Omental fat pad (tissue), 4 donors: Measurements from ENCODE around the gene GTPBP3. TPM values are rescaled to one million over a fixed set of nuclear protein-coding genes. Genes with fewer than 3 reads are reported as not detected.

Experiments
- ATAC-seq: fragments of 150-250 bp; one replicate; pipeline ENCODE4 v1.9.1; 2016; ENCODE audit warnings: mild to moderate bottlenecking, moderate library complexity; ENCODE audit not compliant: low FRiP score
- DNase-seq: peaks from one replicate; pipeline ENCODE4 v3.0.0-alpha.2; 2019; ENCODE audit warnings: low spot score
- total RNA-seq, 4 donors: library from RNA; depleted of rRNA; stranded (reverse); fragments of >200 nt; gene quantifications; one replicate each; pipeline ENCODE4 v1.1.0, GENCODE V29; 2016
- TF ChIP-seq, protein P1 (sequence below), 3 donors: fragments of 450-650 bp; IDR thresholded peaks; one replicate each; pipeline ENCODE4 v1.5.1; 2016 to 2017; ENCODE audit warnings: antibody characterized with exemption in 3 of 3, mild to moderate bottlenecking in 3 of 3, moderate library complexity in 2 of 3

GTPBP3 gene
- total RNA-seq, 4 donors from 2014 or later: 7.2 to 36.4 (median 12.0) TPM

DNA sequence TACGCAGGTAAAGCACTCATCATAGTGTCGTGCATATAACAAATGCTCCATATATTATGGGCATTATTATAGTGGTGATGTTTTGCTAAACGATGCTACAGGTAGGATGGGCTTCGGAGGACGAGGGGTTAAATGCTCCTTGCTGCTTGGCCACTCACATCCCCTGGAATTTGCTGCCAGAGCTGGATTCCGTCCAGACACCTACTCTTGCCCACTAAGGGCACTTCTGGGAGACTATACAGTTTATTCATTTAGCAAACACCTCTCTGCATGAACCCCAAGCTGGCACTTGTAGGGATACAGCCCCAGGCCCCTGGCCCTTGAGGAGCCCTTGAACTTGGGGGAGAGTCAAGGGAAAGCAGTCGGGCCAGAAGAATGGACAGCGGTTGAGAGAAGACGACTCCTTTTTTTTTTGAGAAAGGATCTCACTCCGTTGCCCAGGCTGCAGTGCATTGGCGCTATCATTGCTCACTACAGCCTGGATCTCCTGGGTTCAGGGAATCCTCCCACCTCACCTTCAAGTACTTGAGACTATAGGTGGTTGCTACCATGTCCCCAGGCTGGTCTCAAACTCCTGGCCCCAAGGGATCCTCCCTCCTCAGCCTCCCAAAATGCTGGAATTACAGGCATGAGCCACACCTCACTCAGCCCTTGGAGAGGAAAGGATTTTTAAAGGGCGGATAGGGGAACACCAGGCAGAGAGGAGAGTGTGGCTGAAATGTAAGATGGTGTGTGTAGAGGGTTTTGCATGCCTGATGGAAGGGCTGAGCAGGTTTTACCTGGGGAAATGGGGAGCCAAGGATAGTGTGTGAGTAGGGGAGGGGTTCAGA lies 32.8 kb upstream of the GTPBP3 start:
- ATAC-seq: no peak
- TF ChIP-seq, protein P1, sequence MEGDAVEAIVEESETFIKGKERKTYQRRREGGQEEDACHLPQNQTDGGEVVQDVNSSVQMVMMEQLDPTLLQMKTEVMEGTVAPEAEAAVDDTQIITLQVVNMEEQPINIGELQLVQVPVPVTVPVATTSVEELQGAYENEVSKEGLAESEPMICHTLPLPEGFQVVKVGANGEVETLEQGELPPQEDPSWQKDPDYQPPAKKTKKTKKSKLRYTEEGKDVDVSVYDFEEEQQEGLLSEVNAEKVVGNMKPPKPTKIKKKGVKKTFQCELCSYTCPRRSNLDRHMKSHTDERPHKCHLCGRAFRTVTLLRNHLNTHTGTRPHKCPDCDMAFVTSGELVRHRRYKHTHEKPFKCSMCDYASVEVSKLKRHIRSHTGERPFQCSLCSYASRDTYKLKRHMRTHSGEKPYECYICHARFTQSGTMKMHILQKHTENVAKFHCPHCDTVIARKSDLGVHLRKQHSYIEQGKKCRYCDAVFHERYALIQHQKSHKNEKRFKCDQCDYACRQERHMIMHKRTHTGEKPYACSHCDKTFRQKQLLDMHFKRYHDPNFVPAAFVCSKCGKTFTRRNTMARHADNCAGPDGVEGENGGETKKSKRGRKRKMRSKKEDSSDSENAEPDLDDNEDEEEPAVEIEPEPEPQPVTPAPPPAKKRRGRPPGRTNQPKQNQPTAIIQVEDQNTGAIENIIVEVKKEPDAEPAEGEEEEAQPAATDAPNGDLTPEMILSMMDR (IDR thresholded peaks at IDR 0.05): no peak
- DNase-seq: no peak

DNA sequence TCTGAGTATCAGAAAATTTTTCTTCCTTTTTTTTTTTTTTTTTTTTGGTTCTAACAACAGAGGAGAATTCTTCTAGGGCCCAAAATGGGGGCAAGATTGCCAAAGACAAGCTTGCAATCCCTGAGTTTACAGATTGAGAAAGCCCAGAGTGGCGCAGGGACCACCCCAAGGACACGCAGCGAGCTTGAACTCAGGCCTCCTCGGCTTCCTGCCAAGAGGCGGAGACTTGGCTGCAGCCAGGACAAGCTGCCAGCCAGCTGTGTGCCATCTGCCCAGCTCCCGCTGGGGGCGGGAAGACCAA lies 32.2 kb upstream of the GTPBP3 start:
- ATAC-seq: no peak
- TF ChIP-seq, protein P1 (IDR thresholded peaks at IDR 0.05): no peak
- DNase-seq: no peak

DNA sequence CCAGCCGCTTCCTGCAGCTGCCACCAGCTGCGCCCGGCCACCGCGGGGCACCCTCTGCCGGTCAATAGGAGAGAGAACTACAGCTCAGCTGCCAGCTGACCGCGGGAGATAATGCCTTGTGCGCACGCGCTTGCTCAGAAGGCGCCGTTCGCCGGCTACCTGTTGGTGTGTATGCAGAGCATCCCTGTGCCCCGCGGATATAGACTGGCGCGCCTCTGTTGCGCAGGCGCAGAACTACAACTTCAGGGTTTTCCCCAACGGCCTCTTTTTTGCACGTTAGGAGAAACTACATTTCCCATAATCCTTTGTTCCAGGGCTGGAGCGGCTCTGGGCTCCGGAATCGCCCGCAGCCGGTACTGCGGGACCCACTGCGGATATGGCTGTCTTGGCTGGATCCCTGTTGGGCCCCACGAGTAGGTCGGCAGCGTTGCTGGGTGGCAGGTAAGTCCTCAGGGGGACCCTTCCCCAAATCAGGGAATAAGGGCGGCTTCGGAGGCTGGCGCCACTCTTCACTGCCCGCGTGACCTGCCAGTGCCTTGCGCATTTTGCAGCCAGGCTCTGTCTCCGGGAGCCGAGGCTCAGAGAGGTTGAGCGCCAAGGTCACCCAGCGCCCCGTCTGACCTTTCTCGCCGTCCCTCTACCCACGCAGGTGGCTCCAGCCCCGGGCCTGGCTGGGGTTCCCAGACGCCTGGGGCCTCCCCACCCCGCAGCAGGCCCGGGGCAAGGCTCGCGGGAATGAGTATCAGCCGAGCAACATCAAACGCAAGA lies 31.7 kb upstream of the GTPBP3 start, which contains the start of gene MRPL34:
Gene MRPL34 (plus strand): TSS at position 356 of the 768 bp plus-strand sequence. CDS start 21 bp downstream, at position 377.
- ATAC-seq (peak; percentile 80), DNase-seq (peak; percentile 77)
- TF ChIP-seq, protein P1 (IDR thresholded peaks at IDR 0.05): peak in 1 of 3 donors; percentile 37

- no peak for ATAC-seq
- TF ChIP-seq, protein P1 (IDR thresholded peaks at IDR 0.05): no peak
Observed at GRCh38 chr19:17306285-17306714, 31.1 kb upstream of the GTPBP3 start.

GRCh38 chr19:17307876-17308377 lies 29.4 kb upstream of the GTPBP3 start:
- TF ChIP-seq, protein P1 (IDR thresholded peaks at IDR 0.05): no peak
- DNase-seq (no peak), ATAC-seq (no peak)

More at GRCh38 chr19:17306285-17306714, 31.1 kb upstream of the GTPBP3 start:
- DNase-seq: no peak

DNA sequence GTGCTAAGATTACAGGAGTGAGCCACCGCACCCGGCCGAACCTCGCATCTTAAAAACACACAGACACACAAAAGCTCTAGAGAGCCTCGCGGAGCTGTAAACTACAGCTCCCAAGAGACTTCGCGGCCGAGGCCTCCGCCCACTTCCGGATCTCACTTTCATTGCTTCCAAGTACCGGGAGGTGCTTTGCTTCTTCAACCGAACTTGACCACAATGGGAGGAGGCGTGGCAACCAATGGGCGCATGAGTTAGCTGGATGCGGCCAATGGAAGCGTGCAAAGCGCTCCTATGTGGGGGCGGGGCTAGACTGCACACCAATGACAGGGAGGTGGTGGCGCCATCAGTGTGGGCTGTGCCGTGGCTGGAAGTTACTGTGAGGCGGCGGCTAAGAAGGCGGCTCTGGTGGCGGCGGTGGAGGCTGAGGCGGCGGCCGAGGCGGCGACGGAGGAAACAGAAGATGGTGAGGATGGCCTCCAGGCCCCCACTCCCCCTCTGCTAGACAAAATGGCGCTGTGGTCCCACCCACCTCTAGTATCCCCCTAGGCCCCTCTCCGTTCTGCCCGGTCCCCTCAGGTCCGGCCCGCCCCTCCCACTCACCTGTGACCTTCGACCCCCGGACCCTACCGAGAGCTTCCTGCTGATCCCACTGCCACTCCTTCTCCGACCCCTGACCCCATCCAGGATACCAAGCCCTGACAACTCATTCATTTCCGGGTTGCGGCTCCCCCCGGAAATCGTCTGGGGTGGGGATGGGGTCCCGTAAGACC lies 28.0 kb upstream of the GTPBP3 start, which contains the start of gene DDA1:
Gene DDA1 (plus strand): TSS at position 366 of the 767 bp plus-strand sequence. CDS start 92 bp downstream, at position 458.
- DNase-seq (peak; percentile 97), ATAC-seq (peak; percentile 90)
- TF ChIP-seq, protein P1 (IDR thresholded peaks at IDR 0.05): no peak
